Heart left ventricle (tissue), 16 donors: Measurements from ENCODE around the gene CACNB4. TPM values are rescaled to one million over a fixed set of nuclear protein-coding genes. Genes with fewer than 3 reads are reported as not detected.

ENCODE experiments used
- ATAC-seq, 4 donors: fragments of 200-7000 bp; cut with Tn5 transposase; one replicate each; pipeline ENCODE4 v1.9.1; 2020 to 2022; ENCODE audit warnings: moderate library complexity in 4 of 4, mild to moderate bottlenecking in 3 of 4, moderate number of reproducible peaks in 1 of 4
- DNase-seq, 5 donors: peaks; one replicate each; pipeline ENCODE4 v3.0.0-alpha.2; 2020
- H3K27ac ChIP-seq, 12 donors: fragments of 200-600 bp; sonication (generic) in 4 of 12; one replicate each; pipeline versions ENCODE4 v1.5.0 to v1.8.0; 2016 to 2022; ENCODE audit warnings: mild to moderate bottlenecking in 2 of 12
- H3K27me3 ChIP-seq, 9 donors: fragments of 200-600 bp; sonication (generic) in 2 of 9; one replicate each; pipeline versions ENCODE4 v1.5.1 to v1.8.0; 2016 to 2022; ENCODE audit warnings: mild to moderate bottlenecking in 3 of 9
- H3K36me3 ChIP-seq, 9 donors: fragments of 200-600 bp; sonication (generic) in 2 of 9; one replicate each; pipeline versions ENCODE4 v1.5.0 to v1.8.0; 2018 to 2022; ENCODE audit warnings: mild to moderate bottlenecking in 2 of 9
- H3K4me1 ChIP-seq, 12 donors: fragments of 200-600 bp; sonication (generic) in 4 of 12; one replicate each; pipeline versions ENCODE4 v1.5.0 to v1.8.0; 2016 to 2022; ENCODE audit warnings: mild to moderate bottlenecking in 3 of 12
- H3K4me3 ChIP-seq, 12 donors: fragments of 200-600 bp; sonication (generic) in 4 of 12; one replicate each; pipeline versions ENCODE4 v1.5.0 to v1.8.0; 2017 to 2022; ENCODE audit warnings: mild to moderate bottlenecking in 9 of 12, moderate library complexity in 4 of 12
- H3K9me3 ChIP-seq, 12 donors: fragments of 200-600 bp; sonication (generic) in 4 of 12; one replicate each; pipeline versions ENCODE4 v1.5.0 to v1.8.0; 2016 to 2022; ENCODE audit warnings: mild to moderate bottlenecking in 1 of 12
- POLR2A ChIP-seq, 2 donors: fragments of 450-650 bp; IDR thresholded peaks; one replicate each; pipeline ENCODE4 v1.6.1; 2017; ENCODE audit warnings: antibody characterized with exemption in 2 of 2, mild to moderate bottlenecking in 2 of 2, moderate library complexity in 2 of 2
- whole genome bisulfite sequencing, 4 donors: extraction: QIAGEN DNeasy Blood & Tissue Kit in 2 of 4; methylation state at CpG; one replicate each; pipeline versions ENCODE4 v1.1.5 to v1.1.7; 2013 to 2018; 5-methylcytosine and 5-hydroxymethylcytosine counted together
- intact Hi-C, 10 donors: fragments of 100-400 bp; cut with DNase I; formaldehyde crosslinking; loops; one replicate each; pipeline versions ENCODE4 v1.11.1 to v1.14.2; 2022
- polyA plus RNA-seq, 2 donors: library from polyadenylated mRNA; stranded (reverse); fragments of 200-250 nt; gene quantifications; one replicate each; pipeline ENCODE4 v1.2.3, GENCODE V29; 2013
- total RNA-seq, 9 donors: library from RNA; depleted of rRNA in 2 of 9; stranded (reverse); fragments of >200 nt in 2 of 9; fragmentation: NEBNext Ultra II Directional in 3 of 9; extraction: Animal tissue kit (Norgen Biotek cat#: 25700) in 3 of 9; gene quantifications; one replicate each; pipeline versions ENCODE4 v1.1.0 to v1.2.4, GENCODE V29; 2016 to 2023
- TF ChIP-seq, protein P1 (sequence below), 12 donors: fragments of 200-600 bp; sonication (generic) in 4 of 12; IDR thresholded peaks; one replicate each; pipeline versions ENCODE4 v1.5.0 to v1.8.0; 2018 to 2022; ENCODE audit warnings: antibody characterized with exemption in 12 of 12, mild to moderate bottlenecking in 5 of 12
- donor health status: ischemic (EF 13 %, LVEDD 7.1; RV severe dilation, severe dysfunction).
- donor health status: healthy with polysubstance abuse.
- donor health status: DM: no; HTN: yes; CAD: no.
- donor health status: DM: no; HTN: no; CAD: no.
- donor health status: ischemic (EF 25% LVEDD 6.9; RV normal size, moderate dysfunction).
- donor health status: ischemic (EF 25% LVEDD 5.7; RV mildly dilated, moderate dysfunction).
- donor health status: healthy.
- donor health status: DM: yes; HTN: yes; CAD: no.
- donor health status: ischemic (EF 35%, LVEDD 5.7; RV mildly dilated, moderate dysfunction).
- donor health status: nonischemic (EF 11% LVEDD 7.7; RV severe dilation, severe dysfunction).
- donor health status: DM: yes; HTN: yes; CAD: no.
- donor health status: PGD.
- donor health status: ischemic (EF 29% LVEDD 5.4; RV normal size, mild dysfunction).
- donor health status: nonischemic (EF 23%, LVEDD 6.1; RV moderate dilation, normal function).

The CACNB4 gene
- total and polyA plus RNA-seq, 11 donors: 0.03 to 1.5 (median 0.39) TPM

DNA sequence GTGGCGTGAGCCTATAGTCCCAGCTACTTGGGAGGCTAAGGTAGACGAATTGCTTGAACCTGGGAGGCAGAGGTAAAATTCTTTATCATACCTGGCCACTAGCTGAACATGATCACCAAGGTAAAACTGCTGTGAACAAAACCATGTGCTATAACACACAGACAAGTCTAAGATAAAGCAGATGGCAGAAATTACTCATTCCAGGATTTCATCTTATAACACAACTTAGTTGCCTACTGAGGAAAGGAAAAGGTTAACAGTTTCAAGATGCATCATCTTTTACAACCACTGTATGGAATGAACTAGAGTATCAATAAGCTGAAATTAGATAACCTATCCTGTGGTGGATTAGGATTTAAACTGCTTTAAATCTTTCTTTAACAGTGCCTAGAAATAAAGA lies 278.9 kb downstream of the CACNB4 start:
- DNase-seq: no peak
- intact Hi-C loops: loop anchor here in 2 of 10 donors (10.0 kb wide), 2 partner anchors 185 to 205 kb away; no protein-coding TSS in a partner anchor
- Histone ChIP-seq H3K27ac (no peak overlapping the region), H3K27me3 (no peaks in the 10 kb centered on the region), H3K36me3 (peaks cover 0 to 10% (median 0%) of the 10 kb centered on the region in 9 donors), H3K4me3 (no peak overlapping the region), H3K4me1 (peaks cover 0 to 67% (median 34%) of the 10 kb centered on the region in 12 donors), H3K9me3 (no peaks in the 10 kb centered on the region)
- TF ChIP-seq, protein P1, sequence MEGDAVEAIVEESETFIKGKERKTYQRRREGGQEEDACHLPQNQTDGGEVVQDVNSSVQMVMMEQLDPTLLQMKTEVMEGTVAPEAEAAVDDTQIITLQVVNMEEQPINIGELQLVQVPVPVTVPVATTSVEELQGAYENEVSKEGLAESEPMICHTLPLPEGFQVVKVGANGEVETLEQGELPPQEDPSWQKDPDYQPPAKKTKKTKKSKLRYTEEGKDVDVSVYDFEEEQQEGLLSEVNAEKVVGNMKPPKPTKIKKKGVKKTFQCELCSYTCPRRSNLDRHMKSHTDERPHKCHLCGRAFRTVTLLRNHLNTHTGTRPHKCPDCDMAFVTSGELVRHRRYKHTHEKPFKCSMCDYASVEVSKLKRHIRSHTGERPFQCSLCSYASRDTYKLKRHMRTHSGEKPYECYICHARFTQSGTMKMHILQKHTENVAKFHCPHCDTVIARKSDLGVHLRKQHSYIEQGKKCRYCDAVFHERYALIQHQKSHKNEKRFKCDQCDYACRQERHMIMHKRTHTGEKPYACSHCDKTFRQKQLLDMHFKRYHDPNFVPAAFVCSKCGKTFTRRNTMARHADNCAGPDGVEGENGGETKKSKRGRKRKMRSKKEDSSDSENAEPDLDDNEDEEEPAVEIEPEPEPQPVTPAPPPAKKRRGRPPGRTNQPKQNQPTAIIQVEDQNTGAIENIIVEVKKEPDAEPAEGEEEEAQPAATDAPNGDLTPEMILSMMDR (IDR thresholded peaks at IDR 0.05): no peak
- no peak for TF ChIP-seq POLR2A (IDR thresholded peaks at IDR 0.05)
- 91 to 97% (median 95%) methylated on average over 2 of the region's 2 CpGs for WGBS, 4 donors
- ATAC-seq: no peak

DNA sequence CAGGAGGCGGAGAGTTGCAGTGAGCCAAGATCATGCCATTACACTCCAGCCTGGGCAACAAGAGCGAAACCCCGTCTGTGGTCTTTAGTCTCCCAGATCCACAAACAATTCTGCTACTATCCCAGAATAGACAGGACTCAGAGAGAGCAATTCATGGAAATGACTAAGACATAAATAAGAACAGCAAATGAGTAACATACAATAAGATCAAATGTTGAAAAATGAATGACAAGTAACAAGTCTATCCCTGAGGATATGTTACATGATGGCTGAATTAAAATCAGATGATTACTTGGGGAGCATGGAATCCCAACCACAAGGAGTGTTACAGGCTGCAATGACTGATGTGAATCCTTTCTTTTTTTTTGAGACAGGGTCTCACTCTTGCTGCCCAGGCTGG lies 280.9 kb downstream of the CACNB4 start:
- DNase-seq (no peak), ATAC-seq (no peak)
- Histone ChIP-seq H3K27me3 (no peaks in the 10 kb centered on the region), H3K36me3 (peaks cover 0 to 30% (median 19%) of the 10 kb centered on the region in 9 donors), H3K9me3 (no peaks in the 10 kb centered on the region), H3K4me1 (peaks cover 0 to 48% (median 14%) of the 10 kb centered on the region in 12 donors), H3K4me3 (no peak overlapping the region), H3K27ac (no peak overlapping the region)
- 92 to 96% (median 94%) methylated on average over 3 of the region's 3 CpGs for WGBS, 4 donors
- TF ChIP-seq, protein P1 (IDR thresholded peaks at IDR 0.05): no peak
- TF ChIP-seq POLR2A (IDR thresholded peaks at IDR 0.05): no peak
- intact Hi-C loops: no loop called here

DNA sequence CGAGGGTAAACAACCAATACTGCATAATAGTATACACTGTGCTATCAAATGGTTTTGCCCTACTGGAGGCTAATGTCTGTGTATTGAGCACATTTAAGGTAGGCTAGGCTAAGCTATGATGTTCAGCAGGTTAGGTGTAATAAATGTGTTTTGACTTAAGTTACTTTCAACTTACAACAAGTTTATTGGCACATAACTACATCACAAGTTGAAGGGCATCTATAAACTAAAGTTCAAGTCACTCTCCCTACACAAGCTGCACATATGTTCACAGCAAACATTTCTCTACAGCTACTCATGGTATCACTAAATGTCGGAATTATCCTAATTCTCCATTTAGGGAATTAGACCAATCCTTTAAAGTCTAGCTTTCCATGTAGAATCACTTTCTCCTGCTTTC lies 282.0 kb downstream of the CACNB4 start:
- no peak overlapping the region for H3K4me3 ChIP-seq
- H3K36me3 ChIP-seq: peaks cover 0 to 41% (median 30%) of the 10 kb centered on the region in 9 donors
- no peak for ATAC-seq
- intact Hi-C loops: no loop called here
- no peak for DNase-seq
- H3K9me3 ChIP-seq: no peaks in the 10 kb centered on the region
- peaks cover 0 to 40% (median 11%) of the 10 kb centered on the region in 12 donors for H3K4me1 ChIP-seq
- no peak overlapping the region for H3K27ac ChIP-seq
- WGBS, 4 donors: 94 to 100% (median 96%) methylated on average over 2 of the region's 2 CpGs
- H3K27me3 ChIP-seq: no peaks in the 10 kb centered on the region
- no peak for TF ChIP-seq POLR2A (IDR thresholded peaks at IDR 0.05)
- TF ChIP-seq, protein P1 (IDR thresholded peaks at IDR 0.05): no peak

DNA sequence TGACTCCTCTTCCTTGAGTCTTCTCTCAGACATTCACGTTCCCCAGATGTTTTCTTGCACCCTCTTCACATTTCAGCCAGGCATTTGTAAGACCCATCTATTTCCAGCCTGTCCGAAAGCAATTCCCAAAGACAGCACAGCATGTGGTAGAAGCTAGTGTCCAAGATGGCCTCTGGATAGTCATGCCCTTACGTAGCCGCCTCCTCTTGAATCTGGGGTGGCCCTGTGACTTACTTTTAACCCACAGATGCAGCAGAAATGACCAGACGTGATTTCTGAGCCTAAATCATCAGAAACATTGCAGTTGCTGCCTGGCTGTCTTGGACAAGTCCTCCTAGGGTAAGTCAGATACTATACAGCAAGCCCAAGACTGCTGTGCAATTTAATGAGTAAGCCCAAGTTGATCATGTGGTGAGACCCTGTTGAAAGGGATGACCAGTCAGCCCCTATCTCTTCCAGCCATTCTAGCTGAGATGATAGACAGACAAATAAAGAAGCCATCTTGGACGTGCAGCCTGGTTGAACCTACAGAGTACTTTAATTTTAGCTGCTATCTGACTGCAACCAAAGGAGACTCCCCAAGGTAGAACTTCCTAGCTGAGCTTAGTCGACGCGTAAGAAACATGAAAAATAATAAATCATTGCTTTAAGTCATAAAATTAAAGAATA lies 282.9 kb downstream of the CACNB4 start:
- intact Hi-C loops: no loop called here
- H3K4me3 ChIP-seq: no peak overlapping the region
- DNase-seq (no peak), ATAC-seq (no peak)
- 89 to 95% (median 93%) methylated on average over 9 of the region's 9 CpGs for WGBS, 4 donors
- H3K27ac ChIP-seq: no peak overlapping the region
- H3K4me1 ChIP-seq: peaks cover 0 to 35% (median 8%) of the 10 kb centered on the region in 12 donors
- peaks cover 0 to 47% (median 39%) of the 10 kb centered on the region in 9 donors for H3K36me3 ChIP-seq
- H3K9me3 ChIP-seq: peaks cover 0 to 6% (median 0%) of the 10 kb centered on the region in 12 donors
- TF ChIP-seq, protein P1 (IDR thresholded peaks at IDR 0.05): no peak
- no peak for TF ChIP-seq POLR2A (IDR thresholded peaks at IDR 0.05)
- H3K27me3 ChIP-seq: no peaks in the 10 kb centered on the region
